Activated CD4-positive, alpha-beta T cell treated with anti-CD3 and anti-CD28 coated beads for 36 hours (primary cell): Measurements from ENCODE around the gene CERT1. TPM values are rescaled to one million over a fixed set of nuclear protein-coding genes. Genes with fewer than 3 reads are reported as not detected.
"Not testable (repeated sequence)": the region's sequence is repeated elsewhere in the genome, so short reads cannot be mapped to it uniquely, and the experiment has no call there.

ENCODE experiments used
- ATAC-seq: fragments of 200-7000 bp; cut with Tn5 transposase; one replicate; pipeline ENCODE4 v1.10.0; 2021; ENCODE audit warnings: mild to moderate bottlenecking, moderate library complexity
- CTCF ChIA-PET: fragments of 350-600 bp; sonication (Branson Sonifier 250); formaldehyde crosslinking; loops from one replicate; lab custom pipeline; 2021; ENCODE audit warnings: antibody characterized with exemption; lab: Charles Lee
- POLR2A ChIA-PET: fragments of 350-600 bp; sonication (Branson Sonifier 250); formaldehyde crosslinking; loops from one replicate; lab custom pipeline; 2021; ENCODE audit warnings: antibody characterized with exemption, inconsistent platforms; lab: Charles Lee
- DNase-seq: peaks from one replicate; pipeline ENCODE4 v3.0.0-alpha.2; 2020
- H3K27ac Mint-ChIP-seq: one replicate; pipeline ENCODE4 v1.8.0; 2021; ENCODE audit warnings: mixed read lengths
- H3K27me3 Mint-ChIP-seq: one replicate; pipeline ENCODE4 v1.8.0; 2021; ENCODE audit warnings: mixed read lengths
- H3K36me3 Mint-ChIP-seq: one replicate; pipeline ENCODE4 v1.8.0; 2021; ENCODE audit warnings: low read depth, mixed read lengths
- H3K4me1 Mint-ChIP-seq: one replicate; pipeline ENCODE4 v1.8.0; 2021; ENCODE audit warnings: mixed read lengths
- H3K4me3 Mint-ChIP-seq: one replicate; pipeline ENCODE4 v1.8.0; 2021; ENCODE audit warnings: mild to moderate bottlenecking, moderate library complexity, mixed read lengths
- H3K9me3 Mint-ChIP-seq: one replicate; pipeline ENCODE4 v1.8.0; 2021; ENCODE audit warnings: low read depth, mixed read lengths
- intact Hi-C, 2 experiments: fragments of 100-400 bp; cut with DNase I in 1 of 2; cut with micrococcal nuclease in 1 of 2; formaldehyde crosslinking; loops; one replicate each; pipeline versions ENCODE4 v1.14.2 to v1.15.1; 2022 to 2024; cut with DNase I, micrococcal nuclease
- total RNA-seq, 2 experiments: library from RNA; stranded (reverse); gene quantifications; one replicate each; pipeline ENCODE4 v1.2.3, GENCODE V29; 2021

CERT1 gene
- 10 to 100 TPM; 21.6 to 24.5 TPM for total RNA-seq

DNA sequence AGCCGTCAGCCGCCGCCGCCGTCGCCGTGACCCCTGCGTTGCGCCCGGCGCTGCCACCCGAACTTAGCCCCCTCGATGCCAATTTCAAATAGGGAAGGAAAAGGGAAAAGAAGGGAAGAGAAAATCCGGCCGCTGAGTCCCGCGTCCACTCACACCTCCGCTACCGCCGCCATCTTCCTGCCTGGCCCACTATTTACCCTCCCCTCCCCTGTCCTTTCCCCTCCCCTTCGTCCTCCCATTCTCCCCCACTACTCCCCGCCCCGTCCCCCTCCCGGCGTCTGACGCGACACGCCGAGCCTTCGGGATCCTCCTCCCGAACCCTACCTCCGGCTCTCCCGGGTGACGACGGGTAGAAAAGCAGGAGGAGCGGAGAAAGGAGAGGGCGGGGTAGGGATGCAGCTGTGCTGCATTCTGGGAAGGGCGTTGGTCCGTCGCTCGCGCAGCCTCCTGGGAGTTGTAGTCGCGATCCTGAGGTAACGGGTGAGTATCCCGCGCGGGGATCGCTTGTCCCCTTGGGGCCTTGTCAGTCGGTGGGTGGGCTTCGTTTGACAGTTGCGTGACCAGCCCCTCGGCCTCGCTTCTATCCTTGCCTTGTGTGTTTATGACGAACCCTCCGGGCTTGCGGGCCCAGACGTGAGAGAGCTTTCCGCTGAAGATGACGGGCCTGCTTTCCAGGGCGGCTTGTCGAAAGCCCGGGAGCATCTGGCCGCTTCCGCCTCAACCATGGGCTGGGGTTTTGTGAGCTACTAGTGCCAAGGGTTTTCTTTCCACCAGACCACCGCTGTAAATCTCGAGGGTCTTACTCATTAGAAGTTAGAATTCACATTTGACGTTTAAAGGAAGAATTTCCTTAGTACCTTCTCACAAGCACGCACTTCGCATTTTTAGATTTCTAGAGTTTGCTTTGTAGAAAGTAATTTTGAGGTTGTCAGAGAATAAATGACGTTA, at the start of gene CERT1, which contains the start of gene POLK:
Gene CERT1, minus strand, starts transcription at position 195 of the 948 bp plus-strand sequence. CDS start 422 bp downstream, outside the sequence.
Gene POLK, plus strand, starts transcription at position 457 of the 948 bp plus-strand sequence.
- peaks cover 25% of the 10 kb centered on the region for H3K36me3 Mint-ChIP-seq
- no peaks in the 10 kb centered on the region for H3K9me3 Mint-ChIP-seq
- POLR2A ChIA-PET = interaction anchor here (0.6 to 2.1 kb wide), 4 partner anchors 56 to 206 kb away, joined by 3 to 12 read pairs (median 4); partner anchors contain the start of genes HMGCR and POC5
- peak; percentile 96 for ATAC-seq
- H3K27me3 Mint-ChIP-seq = no peaks in the 10 kb centered on the region
- H3K4me1 Mint-ChIP-seq = peaks cover 47% of the 10 kb centered on the region
- H3K4me3 Mint-ChIP-seq = peak within 1 kb of the TSS; percentile 98
- intact Hi-C loops = loop anchor here (1.0 to 5.0 kb wide), 10 partner anchors 56 to 744 kb away; partner anchors contain the start of genes HMGCR (in 2 of the 2), POC5 (in 2 of the 2), GCNT4 (in 1 of the 2) and GFM2 (in 1 of the 2)
- CTCF ChIA-PET = interaction anchor here (1.1 to 1.5 kb wide), 3 partner anchors 9 to 169 kb away, joined by 3 to 7 read pairs (median 3); no protein-coding TSS in a partner anchor
- H3K27ac Mint-ChIP-seq = peak within 1 kb of the TSS; percentile 96
- DNase-seq = peak; percentile 98

- H3K27ac Mint-ChIP-seq, POLR2A ChIA-PET, H3K27me3 Mint-ChIP-seq, DNase-seq, ATAC-seq, CTCF ChIA-PET, H3K4me3 Mint-ChIP-seq: not testable (repeated sequence)
- H3K36me3 Mint-ChIP-seq = peaks cover 78% of the 10 kb centered on the region
- peaks cover 36% of the 10 kb centered on the region for H3K9me3 Mint-ChIP-seq
- intact Hi-C loops = loop anchor here (10.0 kb wide), 1 partner anchor 984 kb away; no protein-coding TSS in a partner anchor
- H3K4me1 Mint-ChIP-seq = peaks cover 41% of the 10 kb centered on the region
Observed at GRCh38 chr5:75560655-75561054, 49.2 kb upstream of the CERT1 start.

DNA sequence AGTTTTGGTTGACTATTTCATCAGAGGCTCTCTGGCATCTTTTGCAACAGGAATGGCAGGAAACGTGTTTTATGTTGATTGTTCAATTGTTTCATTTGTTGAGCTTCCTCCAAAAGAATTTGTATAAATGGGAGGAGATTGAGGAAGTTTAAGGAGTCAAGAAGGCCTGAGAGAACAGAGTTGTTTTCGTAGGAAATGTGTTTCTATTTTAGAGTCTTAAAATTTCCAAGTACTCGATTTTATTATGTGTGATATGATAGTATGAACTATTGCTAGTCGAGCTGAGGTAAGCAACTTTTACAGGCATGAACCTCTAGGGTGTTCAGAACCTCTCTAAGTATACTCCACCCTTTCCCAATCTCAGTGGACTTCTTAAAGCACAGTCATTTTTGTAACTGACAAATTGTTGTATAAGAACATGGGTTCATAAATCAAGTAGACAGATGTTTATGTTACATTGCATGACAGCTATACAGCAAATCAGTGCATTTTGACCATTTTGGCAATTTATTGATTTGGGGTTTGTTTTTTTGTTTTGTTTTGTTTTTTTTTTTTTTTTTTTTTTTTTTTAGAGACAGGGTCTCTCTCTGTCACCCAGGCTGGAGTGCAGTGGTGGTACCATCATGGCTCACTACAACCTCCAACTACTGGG, 47.7 kb upstream of the CERT1 start:
- peaks cover 29% of the 10 kb centered on the region for H3K4me1 Mint-ChIP-seq
- H3K4me3 Mint-ChIP-seq = no peak overlapping the region
- DNase-seq (no peak), ATAC-seq (peak; percentile 42)
- CTCF ChIA-PET = no interaction called here
- no peak overlapping the region for H3K27ac Mint-ChIP-seq
- intact Hi-C loops = no loop called here
- H3K27me3 Mint-ChIP-seq = no peaks in the 10 kb centered on the region
- POLR2A ChIA-PET = interaction anchor here (0.6 kb wide), 1 partner anchor 445 kb away, joined by 3 read pairs; no protein-coding TSS in a partner anchor
- peaks cover 74% of the 10 kb centered on the region for H3K36me3 Mint-ChIP-seq
- peaks cover 35% of the 10 kb centered on the region for H3K9me3 Mint-ChIP-seq

DNA sequence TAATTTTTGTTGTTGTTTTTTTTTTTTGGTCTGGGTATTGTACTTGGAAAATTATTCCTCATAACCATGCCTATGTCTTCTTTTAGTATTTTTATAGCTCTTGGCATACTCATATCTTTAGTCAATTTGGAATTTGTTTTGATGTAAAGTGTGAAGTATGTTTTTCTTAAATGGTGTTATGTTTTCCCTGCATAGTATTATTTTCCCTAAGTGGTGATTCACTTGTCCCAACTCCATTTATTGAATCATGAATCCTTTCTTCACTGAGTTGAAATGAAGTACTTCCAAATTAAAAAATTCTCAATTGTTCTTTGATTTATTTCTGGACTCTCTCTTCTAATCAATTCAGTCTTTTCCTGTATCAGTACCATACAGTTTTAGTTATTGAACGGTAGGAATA, 46.8 kb upstream of the CERT1 start:
- ChIA-PET CTCF (no interaction called here), POLR2A (interaction anchor here (0.6 kb wide), 1 partner anchor 444 kb away, joined by 3 read pairs; no protein-coding TSS in a partner anchor)
- DNase-seq (no peak), ATAC-seq (no peak)
- H3K36me3 Mint-ChIP-seq = peaks cover 74% of the 10 kb centered on the region
- H3K4me1 Mint-ChIP-seq = peaks cover 26% of the 10 kb centered on the region
- H3K27me3 Mint-ChIP-seq = no peaks in the 10 kb centered on the region
- intact Hi-C loops = no loop called here
- no peak overlapping the region for H3K4me3 Mint-ChIP-seq
- peaks cover 27% of the 10 kb centered on the region for H3K9me3 Mint-ChIP-seq
- H3K27ac Mint-ChIP-seq = no peak overlapping the region

GRCh38 chr5:75553358-75553757, 41.9 kb upstream of the CERT1 start:
- H3K36me3 Mint-ChIP-seq = peaks cover 67% of the 10 kb centered on the region
- POLR2A ChIA-PET = no interaction called here

DNA sequence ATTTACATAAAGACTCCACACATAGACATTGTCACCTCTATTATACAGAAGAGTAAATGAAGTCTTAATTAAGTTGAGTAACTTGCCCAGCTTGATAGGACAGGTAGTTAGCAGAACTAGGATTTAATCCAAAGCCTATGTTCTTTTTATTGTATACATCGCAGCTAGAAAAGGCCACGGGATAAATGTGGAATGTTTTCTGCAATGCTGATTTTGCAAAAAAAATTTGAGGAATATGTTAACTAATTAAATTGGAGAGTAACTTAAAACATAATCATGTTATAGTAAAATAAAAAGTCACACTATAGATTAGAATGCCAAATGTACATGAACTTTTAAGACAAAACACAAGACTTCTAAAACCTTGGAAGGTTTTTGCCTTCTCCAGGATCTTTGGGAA, 41.3 kb upstream of the CERT1 start:
- no peaks in the 10 kb centered on the region for H3K27me3 Mint-ChIP-seq
- H3K36me3 Mint-ChIP-seq = peaks cover 63% of the 10 kb centered on the region
- ATAC-seq (no peak), DNase-seq (no peak)
- no peak overlapping the region for H3K4me3 Mint-ChIP-seq
- intact Hi-C loops = no loop called here
- no peak overlapping the region for H3K27ac Mint-ChIP-seq
- H3K9me3 Mint-ChIP-seq = peaks cover 8% of the 10 kb centered on the region
- peaks cover 9% of the 10 kb centered on the region for H3K4me1 Mint-ChIP-seq
- ChIA-PET CTCF (interaction anchor here (0.5 to 1.2 kb wide), 2 partner anchors 13 to 473 kb away, joined by 4 to 5 read pairs; no protein-coding TSS in a partner anchor), POLR2A (no interaction called here)

More at GRCh38 chr5:75553358-75553757, 41.9 kb upstream of the CERT1 start:
- H3K27ac Mint-ChIP-seq = no peak overlapping the region
- DNase-seq (no peak), ATAC-seq (no peak)
- H3K27me3 Mint-ChIP-seq = no peaks in the 10 kb centered on the region
- intact Hi-C loops = no loop called here
- CTCF ChIA-PET = interaction anchor here (0.5 kb wide), 1 partner anchor 473 kb away, joined by 5 read pairs; no protein-coding TSS in a partner anchor
- H3K4me3 Mint-ChIP-seq = no peak overlapping the region
- peaks cover 12% of the 10 kb centered on the region for H3K4me1 Mint-ChIP-seq
- peaks cover 8% of the 10 kb centered on the region for H3K9me3 Mint-ChIP-seq

GRCh38 chr5:75551471-75551870, 40.0 kb upstream of the CERT1 start:
- ChIA-PET POLR2A (no interaction called here), CTCF (interaction anchor here (1.2 kb wide), 1 partner anchor 11 kb away, joined by 4 read pairs; no protein-coding TSS in a partner anchor)
- H3K27me3 Mint-ChIP-seq = no peaks in the 10 kb centered on the region
- H3K4me3 Mint-ChIP-seq = no peak overlapping the region
- ATAC-seq (no peak), DNase-seq (no peak)
- peaks cover 2% of the 10 kb centered on the region for H3K4me1 Mint-ChIP-seq
- intact Hi-C loops = no loop called here
- peaks cover 52% of the 10 kb centered on the region for H3K36me3 Mint-ChIP-seq
- no peak overlapping the region for H3K27ac Mint-ChIP-seq
- H3K9me3 Mint-ChIP-seq = peaks cover 1% of the 10 kb centered on the region

DNA sequence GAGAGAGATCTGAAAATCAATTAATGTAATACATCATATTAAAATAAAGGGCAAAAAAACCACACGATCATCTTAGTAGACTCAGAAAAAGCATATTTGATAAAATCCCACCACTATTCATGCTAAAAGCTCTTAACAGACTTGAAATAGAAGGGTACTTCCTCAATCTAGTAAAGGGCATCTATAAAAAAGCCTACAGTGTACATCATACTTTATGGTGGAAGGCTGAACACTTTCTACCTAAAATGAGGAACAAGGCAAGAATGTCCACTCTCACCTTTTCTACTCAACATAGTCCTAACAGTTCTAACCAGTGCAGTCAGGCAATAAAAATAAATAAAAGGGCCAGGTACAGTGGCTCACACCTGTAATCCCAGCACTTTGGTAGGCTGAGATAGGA, 39.2 kb upstream of the CERT1 start:
- ChIA-PET POLR2A (no interaction called here), CTCF (no interaction called here)
- H3K27ac Mint-ChIP-seq = no peak overlapping the region
- H3K36me3 Mint-ChIP-seq = peaks cover 46% of the 10 kb centered on the region
- no peak overlapping the region for H3K4me3 Mint-ChIP-seq
- intact Hi-C loops = no loop called here
- no peaks in the 10 kb centered on the region for H3K27me3 Mint-ChIP-seq
- DNase-seq (no peak), ATAC-seq (no peak)
- peaks cover 1% of the 10 kb centered on the region for H3K9me3 Mint-ChIP-seq
- H3K4me1 Mint-ChIP-seq = peaks cover 2% of the 10 kb centered on the region

DNA sequence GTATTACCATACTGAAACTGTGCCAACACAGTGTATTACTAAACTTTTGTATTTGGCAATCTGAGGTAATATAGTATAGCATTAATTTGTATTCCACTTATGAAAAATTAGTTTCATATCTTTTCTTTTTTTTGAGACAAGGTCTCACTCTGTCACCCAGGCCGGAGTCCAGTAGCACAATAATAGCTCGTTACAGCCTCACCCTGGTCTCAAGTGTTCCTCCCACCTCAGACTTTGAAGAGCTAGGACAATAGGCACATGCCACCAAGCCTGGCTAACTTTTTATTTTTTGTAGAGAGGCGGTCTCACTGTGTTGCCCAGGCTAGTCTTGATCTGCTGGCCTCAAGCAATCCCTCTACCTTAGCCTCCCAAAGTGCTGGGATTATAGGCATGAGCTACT, 36.4 kb upstream of the CERT1 start:
- Mint-ChIP-seq H3K4me1 (peaks cover 2% of the 10 kb centered on the region), H3K27ac (no peak overlapping the region), H3K27me3 (no peaks in the 10 kb centered on the region), H3K36me3 (peaks cover 31% of the 10 kb centered on the region), H3K4me3 (no peak overlapping the region), H3K9me3 (peaks cover 1% of the 10 kb centered on the region)
- intact Hi-C loops = no loop called here
- ATAC-seq (no peak), DNase-seq (no peak)
- POLR2A ChIA-PET = no interaction called here
- CTCF ChIA-PET = interaction anchor here (0.7 to 1.2 kb wide), 2 partner anchors 9 to 43 kb away, joined by 4 to 5 read pairs; no protein-coding TSS in a partner anchor

- Mint-ChIP-seq H3K27ac (no peak overlapping the region), H3K9me3 (peaks cover 1% of the 10 kb centered on the region), H3K36me3 (peaks cover 26% of the 10 kb centered on the region), H3K27me3 (no peaks in the 10 kb centered on the region), H3K4me1 (peaks cover 2% of the 10 kb centered on the region), H3K4me3 (no peak overlapping the region)
- ChIA-PET CTCF (no interaction called here), POLR2A (no interaction called here)
- intact Hi-C loops = no loop called here
- DNase-seq = no peak
- no peak for ATAC-seq
Observed at GRCh38 chr5:75546830-75547229, 35.4 kb upstream of the CERT1 start.

- ATAC-seq (no peak), DNase-seq (no peak)
- CTCF ChIA-PET = no interaction called here
- POLR2A ChIA-PET = interaction anchor here (0.6 kb wide), 1 partner anchor 181 kb away, joined by 4 read pairs; no protein-coding TSS in a partner anchor
- no peaks in the 10 kb centered on the region for H3K27me3 Mint-ChIP-seq
- no peak overlapping the region for H3K27ac Mint-ChIP-seq
- H3K4me1 Mint-ChIP-seq = peaks cover 2% of the 10 kb centered on the region
- H3K9me3 Mint-ChIP-seq = peaks cover 1% of the 10 kb centered on the region
- intact Hi-C loops = no loop called here
- H3K4me3 Mint-ChIP-seq = no peak overlapping the region
- peaks cover 23% of the 10 kb centered on the region for H3K36me3 Mint-ChIP-seq
Observed at GRCh38 chr5:75545131-75545530, 33.7 kb upstream of the CERT1 start.
